ENCODE data around the gene OR2AG1.
"Not testable (repeated sequence)": the region's sequence is repeated elsewhere in the genome, so short reads cannot be mapped to it uniquely, and the experiment has no call there.

Gene OR2AG1

DNA sequence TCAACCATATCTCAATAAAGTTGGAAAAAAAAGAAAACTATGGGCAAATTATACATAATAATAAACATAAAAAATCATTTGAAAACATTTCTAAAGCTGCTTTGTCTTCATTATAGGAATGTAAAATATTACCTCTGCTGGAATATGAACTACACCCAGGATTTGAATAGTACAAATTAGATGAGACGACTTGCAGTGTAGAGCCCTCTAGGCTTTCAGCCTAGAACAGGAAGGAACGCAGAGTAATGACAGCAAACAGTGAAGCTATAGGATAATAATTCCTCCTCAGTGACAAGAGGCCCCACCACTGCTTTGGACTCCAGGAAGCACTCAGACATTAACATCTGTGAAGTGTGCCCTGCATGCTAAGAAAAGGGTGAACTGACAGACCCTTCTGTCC, 7.7 kb downstream of the OR2AG1 start:
- no peak overlapping the region for H3K27ac ChIP-seq
- TF ChIP-seq ZFX (IDR thresholded peaks at IDR 0.05; ENCODE audit: borderline replicate concordance) (no peak), CTCF (IDR thresholded peaks at IDR 0.05) (no peak)

DNA sequence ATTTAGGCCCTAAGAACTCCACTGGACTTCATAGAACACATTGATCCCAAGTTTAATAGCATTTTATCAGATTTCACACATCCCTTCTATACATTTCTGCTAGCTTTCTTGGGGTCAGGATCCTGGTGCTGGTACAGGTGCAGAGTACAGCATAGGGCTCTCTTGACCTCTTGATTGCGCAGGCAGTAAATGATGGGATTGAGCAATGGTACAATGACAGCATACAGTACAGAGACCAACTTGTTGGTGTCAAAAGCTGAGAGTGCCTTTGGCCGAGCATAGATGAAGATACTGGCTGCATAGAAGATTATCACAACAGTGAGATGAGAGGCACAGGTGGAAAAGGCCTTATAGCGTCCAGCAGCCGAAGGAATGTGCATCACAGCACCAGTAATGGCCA, 11.8 kb downstream of the OR2AG1 start:
- TF ChIP-seq CTCF (IDR thresholded peaks at IDR 0.05) (no peak), ZFX (IDR thresholded peaks at IDR 0.05; ENCODE audit: borderline replicate concordance) (no peak)

DNA sequence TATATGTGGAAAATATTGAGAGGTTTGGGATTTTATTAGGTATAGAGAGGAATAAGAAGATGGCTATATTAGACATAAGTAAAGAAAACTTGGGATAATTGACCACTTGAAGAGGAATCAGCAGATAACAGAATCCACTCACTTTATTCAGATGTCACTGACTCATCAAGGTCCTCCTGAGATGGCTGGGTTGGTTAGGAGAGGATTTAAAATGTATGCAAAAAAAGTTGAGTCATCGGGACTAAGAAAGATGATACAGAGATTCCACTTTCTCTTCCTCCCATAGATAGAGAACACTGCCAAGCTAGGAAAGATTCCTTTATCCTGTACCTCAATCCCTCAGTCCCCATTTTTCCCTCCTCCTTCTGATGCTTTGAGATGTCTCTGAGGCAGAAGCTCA, 16.6 kb downstream of the OR2AG1 start, which contains the start of gene OR6A2:
Gene OR6A2 (minus strand): TSS at position 288 of the 400 bp plus-strand sequence. CDS start 3,981 bp downstream, outside the sequence.
- H3K27ac ChIP-seq: no peak within 1 kb of the TSS

More for the DNA sequence above, 11.8 kb downstream of the OR2AG1 start:
- no peak overlapping the region for H3K27ac ChIP-seq

DNA sequence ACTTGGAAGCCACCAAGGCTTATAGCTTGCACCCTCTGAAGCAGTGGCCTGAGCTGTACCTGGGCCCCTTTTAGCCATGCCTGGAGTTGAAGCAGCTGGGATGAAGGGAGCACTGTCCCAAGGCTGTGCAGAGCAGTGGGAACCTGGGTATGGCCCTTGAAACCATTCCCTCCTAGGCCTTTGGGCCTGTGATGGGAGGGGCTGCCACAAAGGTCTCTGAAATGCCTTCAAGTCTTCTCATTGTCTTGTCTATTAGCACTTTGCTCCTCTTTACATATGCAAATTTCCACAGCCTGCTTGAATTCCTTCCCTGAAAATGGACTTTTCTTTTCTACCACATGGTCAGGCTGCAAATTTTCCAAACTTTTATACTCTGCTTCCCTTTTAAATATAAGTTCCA, 18.3 kb downstream of the OR2AG1 start:
- H3K27ac ChIP-seq: not testable (repeated sequence)

More for the DNA sequence above, 16.6 kb downstream of the OR2AG1 start, which contains the start of gene OR6A2:
- TF ChIP-seq CTCF (IDR thresholded peaks at IDR 0.05) (no peak), ZFX (IDR thresholded peaks at IDR 0.05; ENCODE audit: borderline replicate concordance) (no peak)

GRCh38 chr11:6812390-6813005, 29.7 kb downstream of the OR2AG1 start:
- TF ChIP-seq CTCF (IDR thresholded peaks at IDR 0.05) (peak; percentile 97), ZFX (IDR thresholded peaks at IDR 0.05; ENCODE audit: borderline replicate concordance) (no peak)
- no peak overlapping the region for H3K27ac ChIP-seq

DNA sequence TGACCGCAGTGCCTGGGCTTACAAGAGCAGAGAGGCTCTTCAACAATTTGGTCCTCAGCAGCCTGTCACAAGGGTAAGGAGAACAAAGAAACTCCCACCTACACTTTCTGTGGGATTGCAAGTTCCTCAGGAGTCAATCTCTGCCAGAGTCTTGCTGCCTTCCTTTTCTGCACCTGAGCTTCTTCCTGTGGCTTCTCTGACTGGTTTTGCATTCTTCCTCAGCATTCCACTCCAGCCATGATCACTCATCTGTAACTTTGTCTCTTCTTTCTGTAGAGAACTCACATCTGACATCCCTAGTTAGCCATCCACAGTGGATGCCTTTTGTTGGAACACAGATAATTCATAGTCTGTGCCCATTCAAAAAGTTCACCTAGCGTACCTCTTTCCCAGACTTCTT, 30.8 kb downstream of the OR2AG1 start:
- TF ChIP-seq CTCF (IDR thresholded peaks at IDR 0.05): no peak
- no peak for TF ChIP-seq ZFX (IDR thresholded peaks at IDR 0.05; ENCODE audit: borderline replicate concordance)
- H3K27ac ChIP-seq: no peak overlapping the region

DNA sequence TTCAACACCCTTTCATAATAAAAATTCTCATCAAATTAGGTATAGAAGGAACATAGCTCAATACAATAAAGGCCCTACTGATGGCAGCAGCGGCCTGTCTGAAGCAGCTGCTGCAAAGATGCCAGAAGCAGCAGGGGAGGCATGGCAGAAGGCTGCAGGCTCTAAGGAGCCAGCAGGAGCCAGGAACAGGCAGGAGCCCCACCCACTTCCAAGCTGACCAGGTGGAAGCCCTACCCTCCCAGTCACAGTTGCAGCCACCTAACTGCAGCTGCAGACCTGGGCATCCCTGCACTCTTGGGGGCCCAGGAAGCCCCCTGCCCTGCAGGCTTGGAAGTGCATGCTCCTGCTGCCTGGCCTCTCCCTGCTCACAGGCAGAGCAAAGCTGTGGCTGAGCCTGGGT, 34.9 kb downstream of the OR2AG1 start:
- no peak for TF ChIP-seq CTCF (IDR thresholded peaks at IDR 0.05)
- no peak for TF ChIP-seq ZFX (IDR thresholded peaks at IDR 0.05; ENCODE audit: borderline replicate concordance)
- H3K27ac ChIP-seq: no peak overlapping the region

- TF ChIP-seq ZFX (IDR thresholded peaks at IDR 0.05; ENCODE audit: borderline replicate concordance) (no peak), CTCF (IDR thresholded peaks at IDR 0.05) (no peak)
- no peak overlapping the region for H3K27ac ChIP-seq
Measured at GRCh38 chr11:6818967-6819366, 36.1 kb downstream of the OR2AG1 start.
